IPS DF 19.7 (cell line): ENCODE measurements around the gene GLCE.
"Not testable (repeated sequence)": the region's sequence is repeated elsewhere in the genome, so short reads cannot be mapped to it uniquely, and the experiment has no call there.

ENCODE experiments used
- DNase-seq: peaks from one replicate; pipeline ENCODE4 v3.0.0-alpha.2; 2013; ENCODE audit warnings: low read depth, low spot score

The GLCE gene

GRCh38 chr15:69158843-69159240 lies 1.6 kb upstream of the GLCE start:
- no peak for DNase-seq

- no peak for DNase-seq
Measured at GRCh38 chr15:69159805-69160140, 662 bp upstream of the GLCE start.

GRCh38 chr15:69161079-69161877 lies 843 bp downstream of the GLCE start:
- no peak for DNase-seq

GRCh38 chr15:69161878-69162213 lies 1.4 kb downstream of the GLCE start:
- DNase-seq, result no peak

- no peak for DNase-seq
Measured at GRCh38 chr15:69163141-69163669, 2.8 kb downstream of the GLCE start.

- DNase-seq, result no peak
Measured at GRCh38 chr15:69164807-69165636, 4.6 kb downstream of the GLCE start.

- no peak for DNase-seq
Measured at GRCh38 chr15:69165637-69166025, 5.2 kb downstream of the GLCE start.

- no peak for DNase-seq
Measured at GRCh38 chr15:69167218-69167846, 6.9 kb downstream of the GLCE start.

- DNase-seq, result not testable (repeated sequence)
Measured at GRCh38 chr15:69168361-69168760, 7.9 kb downstream of the GLCE start.

GRCh38 chr15:69169540-69169939 lies 9.1 kb downstream of the GLCE start:
- DNase-seq, result not testable (repeated sequence)

- no peak for DNase-seq
Measured at GRCh38 chr15:69170597-69170996, 10.2 kb downstream of the GLCE start.

- no peak for DNase-seq
Measured at GRCh38 chr15:69172847-69173246, 12.4 kb downstream of the GLCE start.

- no peak for DNase-seq
Measured at GRCh38 chr15:69175536-69175935, 15.1 kb downstream of the GLCE start.

- no peak for DNase-seq
Measured at GRCh38 chr15:69181424-69181823, 21.0 kb downstream of the GLCE start.

GRCh38 chr15:69185216-69185615 lies 24.8 kb downstream of the GLCE start:
- DNase-seq, result no peak

GRCh38 chr15:69185706-69186105 lies 25.3 kb downstream of the GLCE start:
- no peak for DNase-seq

- no peak for DNase-seq
Measured at GRCh38 chr15:69189157-69189556, 28.7 kb downstream of the GLCE start.

- no peak for DNase-seq
Measured at GRCh38 chr15:69190091-69190490, 29.7 kb downstream of the GLCE start.

GRCh38 chr15:69190504-69190903 lies 30.1 kb downstream of the GLCE start:
- no peak for DNase-seq

- no peak for DNase-seq
Measured at GRCh38 chr15:69194025-69194827, 33.8 kb downstream of the GLCE start.

GRCh38 chr15:69194854-69195253 lies 34.4 kb downstream of the GLCE start:
- DNase-seq, result no peak
